Measurements from ENCODE around the gene NCOR2.

The NCOR2 gene

DNA sequence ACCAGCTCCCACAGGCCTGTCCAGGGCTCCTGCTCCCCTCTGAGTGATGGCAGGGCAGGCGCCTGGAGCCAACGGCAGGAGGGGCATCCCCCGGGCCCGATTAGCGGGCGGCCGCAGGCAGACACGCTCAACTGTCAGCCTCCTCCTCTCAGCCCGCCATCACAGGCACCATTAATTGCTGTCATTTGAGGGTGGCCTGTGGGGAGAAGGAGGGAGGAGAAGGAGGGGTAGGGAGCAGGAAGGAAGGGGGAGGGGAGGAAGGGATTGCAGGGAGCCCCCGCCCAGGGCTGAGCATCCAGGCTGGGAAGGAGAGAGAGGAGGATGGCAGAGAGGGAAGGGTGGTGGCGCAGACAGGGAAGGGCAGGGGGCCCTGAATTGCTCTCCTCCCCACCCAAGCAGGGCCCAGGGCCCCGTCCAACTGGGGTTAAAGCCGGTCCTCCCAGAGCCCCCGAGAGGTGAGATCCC is 36.1 kb downstream of the NCOR2 start:
- Histone ChIP-seq H3K4me3 (ENCODE audit: extremely low read depth, insufficient read depth, low read length, poor library complexity, severe bottlenecking) (no peak overlapping the region), H3K4me1 (ENCODE audit: control insufficient read depth, insufficient read depth, low read length, poor library complexity, severe bottlenecking) (peaks cover 30% of the 10 kb centered on the region), H3K9me3 (ENCODE audit: control insufficient read depth, low read length) (no peaks in the 10 kb centered on the region), H3K36me3 (ENCODE audit: control insufficient read depth, insufficient read depth, low read length) (peaks cover 36% of the 10 kb centered on the region), H3K27ac (ENCODE audit: low read depth, low read length, severe bottlenecking) (peak overlapping the region; percentile 49)
- 67 to 73% methylated on average over 1 to 11 of the region's 14 CpGs for WGBS, 2 experiments (ENCODE audit: insufficient coverage in 2 of 2)

DNA sequence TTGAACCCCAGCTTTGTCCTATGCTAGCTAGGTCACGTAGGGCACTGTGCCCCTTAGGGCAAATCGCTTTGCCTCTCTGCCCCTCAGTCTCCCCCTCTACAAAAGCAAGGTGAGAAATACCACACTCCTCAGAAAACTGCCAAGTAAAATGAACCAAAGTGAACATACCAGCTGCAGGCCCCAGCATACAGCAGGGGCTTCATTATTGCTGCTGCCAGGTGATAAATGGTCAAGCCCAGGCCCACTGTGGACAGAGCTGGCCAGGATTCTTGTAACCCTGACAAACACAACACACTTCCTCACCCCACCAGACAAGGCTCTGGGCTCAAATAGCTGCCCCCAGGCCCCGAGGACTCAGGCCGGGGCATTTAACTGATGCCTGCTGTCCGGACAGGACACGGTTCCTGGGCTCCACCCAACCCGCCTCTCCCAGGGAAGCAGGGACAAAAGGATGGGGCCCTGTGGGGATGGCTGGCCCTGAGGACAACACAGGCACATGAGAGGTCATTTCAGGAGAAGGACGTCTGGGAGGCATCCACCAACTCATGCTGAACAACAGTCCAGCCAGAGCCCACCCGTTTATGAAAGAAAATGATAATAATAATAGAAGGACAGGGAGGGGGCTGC is 36.7 kb downstream of the NCOR2 start:
- peak overlapping the region; percentile 49 for H3K27ac ChIP-seq (ENCODE audit: low read depth, low read length, severe bottlenecking)
- peaks cover 29% of the 10 kb centered on the region for H3K4me1 ChIP-seq (ENCODE audit: control insufficient read depth, insufficient read depth, low read length, poor library complexity, severe bottlenecking)
- H3K36me3 ChIP-seq (ENCODE audit: control insufficient read depth, insufficient read depth, low read length), result peaks cover 40% of the 10 kb centered on the region
- 78 to 82% methylated on average over 8 to 9 of the region's 9 CpGs for WGBS, 2 experiments (ENCODE audit: insufficient coverage in 2 of 2)
- no peaks in the 10 kb centered on the region for H3K9me3 ChIP-seq (ENCODE audit: control insufficient read depth, low read length)
- no peak overlapping the region for H3K4me3 ChIP-seq (ENCODE audit: extremely low read depth, insufficient read depth, low read length, poor library complexity, severe bottlenecking)

DNA sequence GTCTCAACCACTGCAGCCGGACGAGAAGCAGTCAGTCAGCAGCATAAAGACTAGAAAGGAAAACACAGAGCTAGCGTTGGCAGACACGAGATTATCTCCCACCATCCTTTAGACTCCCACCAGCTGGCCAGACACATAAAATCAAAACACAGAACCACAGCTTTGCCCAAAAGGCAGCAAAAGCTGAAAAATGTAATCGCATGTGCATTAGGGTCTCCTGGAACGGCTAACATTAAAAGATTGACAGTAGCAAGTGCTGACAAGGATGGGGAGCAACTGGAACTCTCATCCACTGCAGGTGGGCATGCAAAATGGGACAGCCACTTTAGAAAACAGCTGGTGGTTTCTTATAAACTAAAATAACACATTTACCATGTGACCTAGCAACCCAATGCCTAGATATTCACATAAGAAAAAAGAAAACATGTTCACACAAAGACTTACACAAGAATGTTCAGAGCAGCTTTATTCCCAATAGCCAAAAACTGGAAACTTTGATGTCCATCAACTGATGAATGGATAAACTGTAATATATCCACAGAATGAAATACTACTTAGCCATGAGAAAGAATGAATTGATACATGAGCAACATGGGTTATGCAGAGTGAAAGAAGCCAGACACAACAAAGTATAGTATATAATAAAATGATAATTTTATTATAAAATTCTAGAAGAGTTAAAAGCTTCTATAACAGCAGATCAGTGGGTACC is 37.7 kb downstream of the NCOR2 start:
- Histone ChIP-seq H3K36me3 (ENCODE audit: control insufficient read depth, insufficient read depth, low read length) (peaks cover 40% of the 10 kb centered on the region), H3K9me3 (ENCODE audit: control insufficient read depth, low read length) (no peaks in the 10 kb centered on the region), H3K27ac (ENCODE audit: low read depth, low read length, severe bottlenecking) (no peak overlapping the region), H3K4me3 (ENCODE audit: extremely low read depth, insufficient read depth, low read length, poor library complexity, severe bottlenecking) (no peak overlapping the region), H3K4me1 (ENCODE audit: control insufficient read depth, insufficient read depth, low read length, poor library complexity, severe bottlenecking) (peaks cover 27% of the 10 kb centered on the region)
- WGBS, 2 experiments (ENCODE audit: insufficient coverage in 2 of 2), result 96 to 100% methylated on average over 2 to 4 of the region's 6 CpGs

DNA sequence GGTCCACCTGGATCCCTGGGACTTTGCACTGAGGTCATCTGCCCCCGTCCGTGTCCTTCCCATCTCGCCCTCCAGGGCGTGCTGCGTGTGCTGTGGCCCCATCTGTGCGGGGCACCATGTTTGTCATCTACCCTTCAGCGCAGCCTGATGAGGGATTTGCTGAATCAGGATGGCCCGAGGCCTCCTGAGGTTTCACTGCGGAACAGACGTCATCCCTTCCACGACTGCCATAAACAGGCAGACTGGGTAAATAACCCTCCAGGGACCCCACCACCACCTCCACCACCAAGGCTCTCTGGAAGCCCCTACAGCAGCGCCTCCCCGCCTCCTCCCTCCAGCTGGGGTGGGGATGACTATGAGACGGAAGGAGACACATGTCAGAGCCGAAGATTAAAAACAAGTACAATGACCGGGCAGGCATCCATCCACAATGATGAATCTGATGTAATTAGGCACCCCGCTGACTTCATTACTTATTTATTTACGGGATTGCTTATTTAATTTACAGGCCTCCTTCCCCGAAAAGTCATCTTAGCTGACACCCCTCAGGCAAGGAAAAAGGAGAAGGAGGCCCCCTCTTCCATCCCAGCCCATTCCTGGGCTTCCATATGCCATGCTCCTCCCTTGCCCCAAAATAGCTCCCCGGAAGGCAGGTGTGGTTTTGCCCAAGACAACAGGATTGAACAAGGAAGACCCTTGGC is 39.4 kb downstream of the NCOR2 start:
- H3K4me3 ChIP-seq (ENCODE audit: extremely low read depth, insufficient read depth, low read length, poor library complexity, severe bottlenecking), result no peak overlapping the region
- no peaks in the 10 kb centered on the region for H3K9me3 ChIP-seq (ENCODE audit: control insufficient read depth, low read length)
- peaks cover 43% of the 10 kb centered on the region for H3K36me3 ChIP-seq (ENCODE audit: control insufficient read depth, insufficient read depth, low read length)
- WGBS, 2 experiments (ENCODE audit: insufficient coverage in 2 of 2), result 93 to 94% methylated on average over 17 to 18 of the region's 20 CpGs
- peak overlapping the region; percentile 23 for H3K27ac ChIP-seq (ENCODE audit: low read depth, low read length, severe bottlenecking)
- H3K4me1 ChIP-seq (ENCODE audit: control insufficient read depth, insufficient read depth, low read length, poor library complexity, severe bottlenecking), result peaks cover 27% of the 10 kb centered on the region

DNA sequence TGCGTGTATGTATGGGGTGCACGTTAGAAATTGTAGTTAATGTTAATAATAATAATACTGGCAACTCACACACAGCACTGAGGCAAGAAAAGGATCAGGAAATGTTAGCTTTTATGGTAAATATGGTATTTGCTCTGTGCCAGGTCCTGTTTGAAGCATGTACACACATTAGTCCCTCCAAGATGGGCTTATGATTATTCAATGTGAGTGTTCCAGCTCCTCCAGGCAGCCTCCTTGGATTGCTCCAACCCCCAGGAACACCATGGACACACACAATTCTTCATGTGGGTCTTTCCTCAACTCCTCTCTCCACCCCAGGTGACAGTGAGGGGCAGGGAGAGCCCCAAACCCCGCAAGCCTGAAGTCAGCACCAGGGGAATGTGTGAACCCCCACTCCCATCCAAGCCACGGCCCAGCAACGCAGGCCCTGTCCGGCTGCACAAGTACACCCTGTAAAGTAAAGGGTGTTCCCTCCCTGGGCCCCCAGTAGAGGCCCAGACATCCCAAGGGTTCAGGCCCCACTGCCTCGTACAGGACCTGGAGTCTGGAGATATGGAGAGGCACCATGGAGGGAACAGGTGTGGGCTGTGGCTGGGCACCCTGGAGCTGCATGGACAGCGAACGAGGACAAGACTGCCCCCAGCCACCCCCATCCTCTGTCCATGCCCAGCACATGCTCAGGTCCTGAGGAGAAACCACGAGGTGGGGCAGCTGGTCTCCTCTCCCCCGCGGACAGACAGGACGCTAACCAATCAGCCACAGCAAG is 41.3 kb downstream of the NCOR2 start:
- Histone ChIP-seq H3K9me3 (ENCODE audit: control insufficient read depth, low read length) (no peaks in the 10 kb centered on the region), H3K4me3 (ENCODE audit: extremely low read depth, insufficient read depth, low read length, poor library complexity, severe bottlenecking) (no peak overlapping the region), H3K36me3 (ENCODE audit: control insufficient read depth, insufficient read depth, low read length) (peaks cover 44% of the 10 kb centered on the region), H3K27ac (ENCODE audit: low read depth, low read length, severe bottlenecking) (no peak overlapping the region), H3K4me1 (ENCODE audit: control insufficient read depth, insufficient read depth, low read length, poor library complexity, severe bottlenecking) (peaks cover 27% of the 10 kb centered on the region)
- WGBS, 2 experiments (ENCODE audit: insufficient coverage in 2 of 2), result 93 to 96% methylated on average over 6 to 9 of the region's 13 CpGs

DNA sequence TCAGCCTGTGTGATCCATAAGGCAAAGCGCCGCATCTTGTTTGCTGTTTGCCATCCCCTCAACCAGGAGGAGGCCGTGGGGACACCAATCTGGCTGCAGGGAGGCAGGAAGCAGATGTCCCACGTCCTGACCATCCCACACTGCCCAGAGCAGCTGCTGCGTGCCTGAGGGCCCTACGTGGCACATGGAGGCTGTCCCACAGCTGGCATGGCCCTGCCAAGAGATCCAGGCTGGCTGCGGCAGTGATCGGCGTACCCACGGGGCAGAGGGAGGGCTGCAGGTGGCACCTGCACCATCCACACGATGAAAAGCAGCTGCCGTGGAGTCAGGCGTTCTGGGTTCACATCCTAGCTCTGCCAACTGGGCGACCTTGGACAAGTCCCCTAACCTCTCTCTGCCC is 42.0 kb downstream of the NCOR2 start:
- Histone ChIP-seq H3K36me3 (ENCODE audit: control insufficient read depth, insufficient read depth, low read length) (peaks cover 39% of the 10 kb centered on the region), H3K9me3 (ENCODE audit: control insufficient read depth, low read length) (no peaks in the 10 kb centered on the region), H3K4me3 (ENCODE audit: extremely low read depth, insufficient read depth, low read length, poor library complexity, severe bottlenecking) (no peak overlapping the region), H3K4me1 (ENCODE audit: control insufficient read depth, insufficient read depth, low read length, poor library complexity, severe bottlenecking) (peaks cover 34% of the 10 kb centered on the region), H3K27ac (ENCODE audit: low read depth, low read length, severe bottlenecking) (no peak overlapping the region)
- WGBS, 2 experiments (ENCODE audit: insufficient coverage in 2 of 2), result 91 to 93% methylated on average over 14 of the region's 14 CpGs

DNA sequence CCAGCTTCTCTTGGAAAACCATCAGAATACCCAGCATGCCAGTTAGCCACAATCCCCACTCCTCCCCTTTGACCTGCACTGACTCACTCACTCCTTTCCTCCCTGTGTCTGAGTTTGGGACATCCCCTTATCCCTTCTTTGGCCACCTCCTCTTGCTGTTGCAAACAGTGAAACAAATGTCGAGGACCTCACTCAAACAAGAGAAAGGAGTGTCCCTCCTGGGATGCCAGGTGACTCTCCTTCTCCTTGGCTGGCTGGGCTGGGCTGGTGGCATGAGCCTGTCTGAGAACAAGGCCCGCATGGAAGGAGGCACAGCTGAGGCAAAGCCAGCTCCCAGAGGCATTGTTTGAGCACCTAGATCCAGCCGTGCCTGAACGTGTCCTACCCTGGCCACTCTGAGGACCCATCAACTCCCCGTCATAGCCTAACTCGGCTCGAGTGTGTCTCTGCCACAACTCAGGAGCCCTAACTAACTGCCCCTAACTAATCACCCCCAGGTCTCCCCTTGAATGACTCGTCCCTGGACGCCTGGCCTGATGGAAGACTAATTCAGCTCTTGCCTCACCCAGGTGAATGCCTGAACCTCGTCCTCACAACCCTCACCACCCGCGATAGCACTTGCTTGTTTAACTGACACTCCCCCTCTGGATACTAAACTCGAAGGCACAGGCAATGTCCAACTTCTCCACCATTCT is 43.0 kb downstream of the NCOR2 start:
- no peaks in the 10 kb centered on the region for H3K9me3 ChIP-seq (ENCODE audit: control insufficient read depth, low read length)
- H3K4me3 ChIP-seq (ENCODE audit: extremely low read depth, insufficient read depth, low read length, poor library complexity, severe bottlenecking), result no peak overlapping the region
- H3K36me3 ChIP-seq (ENCODE audit: control insufficient read depth, insufficient read depth, low read length), result peaks cover 30% of the 10 kb centered on the region
- WGBS, 2 experiments (ENCODE audit: insufficient coverage in 2 of 2), result 81 to 89% methylated on average over 9 to 12 of the region's 13 CpGs
- H3K27ac ChIP-seq (ENCODE audit: low read depth, low read length, severe bottlenecking), result no peak overlapping the region
- peaks cover 43% of the 10 kb centered on the region for H3K4me1 ChIP-seq (ENCODE audit: control insufficient read depth, insufficient read depth, low read length, poor library complexity, severe bottlenecking)

DNA sequence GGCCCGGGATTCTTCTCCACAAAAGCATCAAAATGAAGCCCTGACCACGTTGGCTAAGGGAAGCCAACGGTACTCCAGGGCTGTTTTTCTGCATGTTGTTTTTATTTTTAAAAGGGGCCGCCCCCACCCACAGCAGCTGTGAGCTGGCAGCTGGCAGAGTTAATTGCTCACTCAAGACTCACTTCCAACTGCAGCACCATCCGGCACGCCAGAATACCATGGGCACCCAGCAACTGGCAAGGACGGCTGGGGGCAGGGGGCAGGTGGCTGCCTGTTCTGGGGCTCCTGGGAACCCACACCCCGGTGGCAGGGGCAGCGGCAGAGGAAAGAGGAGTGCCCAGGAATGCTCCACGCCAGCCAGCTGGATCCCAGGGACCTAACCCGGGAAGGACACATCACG is 44.3 kb downstream of the NCOR2 start:
- Histone ChIP-seq H3K4me3 (ENCODE audit: extremely low read depth, insufficient read depth, low read length, poor library complexity, severe bottlenecking) (no peak overlapping the region), H3K36me3 (ENCODE audit: control insufficient read depth, insufficient read depth, low read length) (peaks cover 28% of the 10 kb centered on the region), H3K9me3 (ENCODE audit: control insufficient read depth, low read length) (no peaks in the 10 kb centered on the region), H3K27ac (ENCODE audit: low read depth, low read length, severe bottlenecking) (peak overlapping the region; percentile 41), H3K4me1 (ENCODE audit: control insufficient read depth, insufficient read depth, low read length, poor library complexity, severe bottlenecking) (peaks cover 54% of the 10 kb centered on the region)
- WGBS, 2 experiments (ENCODE audit: insufficient coverage in 2 of 2), result 96 to 97% methylated on average over 10 to 11 of the region's 12 CpGs

DNA sequence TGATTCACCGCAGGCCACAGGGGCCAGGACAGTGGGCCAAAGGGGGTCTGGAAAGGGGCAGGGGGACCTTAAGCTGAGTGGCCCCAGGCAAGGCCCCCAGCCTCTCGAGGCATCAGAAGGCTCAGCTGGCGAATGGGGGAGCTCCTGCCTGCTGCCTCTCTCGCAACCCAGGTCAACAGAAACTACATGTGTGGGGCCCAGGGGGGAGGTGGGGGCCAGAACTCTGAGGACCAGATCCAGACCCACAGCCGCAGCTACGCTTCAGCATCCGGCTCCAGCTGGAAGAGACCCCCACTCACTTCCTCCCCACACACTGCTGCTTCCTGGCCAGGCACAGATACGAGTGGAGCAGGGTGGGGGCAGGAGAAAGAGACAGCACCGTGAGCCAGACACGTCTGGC is 46.5 kb downstream of the NCOR2 start:
- Histone ChIP-seq H3K9me3 (ENCODE audit: control insufficient read depth, low read length) (no peaks in the 10 kb centered on the region), H3K4me1 (ENCODE audit: control insufficient read depth, insufficient read depth, low read length, poor library complexity, severe bottlenecking) (peaks cover 63% of the 10 kb centered on the region), H3K4me3 (ENCODE audit: extremely low read depth, insufficient read depth, low read length, poor library complexity, severe bottlenecking) (no peak overlapping the region), H3K27ac (ENCODE audit: low read depth, low read length, severe bottlenecking) (peak overlapping the region; percentile 96), H3K36me3 (ENCODE audit: control insufficient read depth, insufficient read depth, low read length) (peaks cover 15% of the 10 kb centered on the region)
- WGBS, 2 experiments (ENCODE audit: insufficient coverage in 2 of 2), result 71 to 78% methylated on average over 4 to 5 of the region's 10 CpGs

DNA sequence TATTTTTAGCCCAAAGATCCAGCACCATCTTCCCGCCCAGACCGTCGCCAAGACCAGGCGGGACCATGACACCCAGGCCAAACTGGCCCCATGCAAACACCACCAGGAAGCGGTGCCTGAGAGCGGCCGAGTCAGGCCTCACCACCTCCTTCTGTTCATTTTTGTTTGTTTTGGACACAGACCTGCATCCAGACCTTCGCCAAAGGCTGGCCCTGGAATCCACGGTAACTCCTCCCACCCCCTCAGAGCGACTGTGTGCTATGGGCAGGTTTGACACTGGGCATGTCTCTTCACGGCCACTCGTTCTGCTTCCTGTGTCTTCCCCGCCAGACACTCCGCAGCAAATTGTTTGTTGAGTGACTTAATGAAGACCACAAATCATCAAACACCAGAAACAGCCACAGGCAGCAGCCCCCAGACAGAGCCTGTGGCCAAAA is 47.1 kb downstream of the NCOR2 start:
- Histone ChIP-seq H3K4me3 (ENCODE audit: extremely low read depth, insufficient read depth, low read length, poor library complexity, severe bottlenecking) (no peak overlapping the region), H3K4me1 (ENCODE audit: control insufficient read depth, insufficient read depth, low read length, poor library complexity, severe bottlenecking) (peaks cover 63% of the 10 kb centered on the region), H3K27ac (ENCODE audit: low read depth, low read length, severe bottlenecking) (peak overlapping the region; percentile 96), H3K36me3 (ENCODE audit: control insufficient read depth, insufficient read depth, low read length) (peaks cover 13% of the 10 kb centered on the region), H3K9me3 (ENCODE audit: control insufficient read depth, low read length) (no peaks in the 10 kb centered on the region)
- WGBS, 2 experiments (ENCODE audit: insufficient coverage in 2 of 2), result 88 to 92% methylated on average over 11 to 13 of the region's 14 CpGs
